HG03196 (cell line): ENCODE measurements around the gene AKIP1.
"Not testable (repeated sequence)": the region's sequence is repeated elsewhere in the genome, so short reads cannot be mapped to it uniquely, and the experiment has no call there.

Experiments
- ATAC-seq: cut with Tn5 transposase; IDR thresholded peaks from one replicate; pipeline ENCODE4 v1.9.1; 2021; ENCODE audit not compliant: unreplicated experiment

Gene AKIP1

DNA sequence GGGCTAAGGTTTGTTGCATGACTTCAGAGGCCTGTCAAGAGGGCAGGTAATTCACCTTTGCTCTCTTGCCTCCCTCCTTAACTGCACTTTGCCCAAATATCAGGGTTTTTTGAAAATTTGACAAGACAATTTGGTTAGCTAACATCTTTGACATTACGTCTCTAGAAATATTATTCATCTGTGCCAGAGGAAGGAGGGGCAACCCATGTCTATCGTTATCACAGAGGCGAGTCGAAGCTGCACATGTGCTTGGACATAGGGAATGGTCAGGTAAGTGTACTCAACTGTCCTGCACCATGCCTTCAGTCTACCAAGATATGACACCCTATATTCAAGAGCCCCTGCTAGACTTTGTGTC is 3.7 kb downstream of the AKIP1 start:
- ATAC-seq = no peak

DNA sequence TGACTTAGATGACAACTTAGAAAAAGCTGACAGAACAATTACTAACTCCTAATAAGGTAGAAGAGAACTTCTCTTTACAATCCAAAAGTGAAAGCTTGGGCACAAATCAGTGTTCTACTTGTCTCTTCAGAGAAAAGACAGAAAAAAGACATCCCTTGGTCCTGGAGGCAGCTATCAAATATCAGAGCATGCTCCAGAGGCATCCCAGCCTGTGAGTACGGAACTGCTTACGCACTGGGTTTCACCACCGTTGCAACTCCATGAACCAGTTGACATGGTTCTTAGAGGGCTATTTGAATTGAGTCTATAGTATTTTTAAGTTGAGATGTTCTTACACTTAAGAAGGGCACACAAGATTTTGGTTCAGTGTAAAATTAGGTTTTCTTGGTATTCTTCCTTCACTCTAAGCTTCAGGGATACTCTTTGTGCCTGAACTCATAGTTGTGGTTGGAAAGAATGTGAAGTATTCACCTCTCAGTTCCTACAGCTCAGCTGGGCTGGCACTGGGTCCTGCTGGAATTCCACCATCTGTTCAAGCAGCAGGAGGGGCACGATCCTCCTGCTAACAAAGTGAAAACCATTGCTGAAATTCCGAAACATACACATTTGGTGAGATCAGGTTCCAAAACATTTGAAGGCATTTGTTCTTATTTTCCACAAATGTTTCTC is 6.3 kb downstream of the AKIP1 start:
- ATAC-seq = no peak

DNA sequence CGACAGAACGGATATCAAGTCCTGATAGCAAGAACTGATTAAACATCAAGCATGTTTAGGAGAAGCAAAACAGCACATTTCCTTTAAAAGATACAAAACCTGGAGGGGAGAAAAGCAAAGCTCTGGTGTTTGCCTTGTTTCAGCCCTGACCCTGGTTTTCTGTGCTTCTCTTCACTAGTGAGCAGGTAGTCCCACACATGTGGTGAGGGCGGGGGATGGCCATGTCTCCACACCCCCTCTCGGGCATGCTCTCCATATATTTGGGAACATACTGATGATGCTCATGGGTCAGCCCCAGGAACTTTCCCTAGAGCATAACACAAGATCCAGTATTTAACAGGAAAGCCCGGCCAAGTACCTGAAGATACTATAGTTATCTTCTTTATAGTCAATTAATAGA is 11.7 kb downstream of the AKIP1 start:
- ATAC-seq = no peak

DNA sequence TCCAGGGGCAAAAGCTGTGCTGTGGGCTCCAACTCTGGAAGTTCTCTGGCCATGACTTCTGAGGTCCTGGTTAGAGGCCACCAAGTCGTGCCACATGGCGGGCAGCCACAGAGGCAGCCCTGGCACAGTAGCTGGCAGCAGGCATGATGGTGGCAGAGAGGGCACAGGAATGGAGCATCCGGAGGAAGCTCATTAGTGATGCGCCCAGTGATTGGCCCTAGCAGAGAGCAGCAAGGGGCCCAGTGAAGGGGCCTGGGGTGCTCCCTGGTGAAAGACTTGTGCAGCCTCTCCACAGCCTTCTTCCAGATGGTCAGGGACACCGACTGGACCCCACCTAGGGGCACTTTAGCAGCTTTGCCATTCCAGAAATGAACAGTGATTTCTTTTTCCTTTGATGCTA is 14.7 kb downstream of the AKIP1 start:
- no peak for ATAC-seq

DNA sequence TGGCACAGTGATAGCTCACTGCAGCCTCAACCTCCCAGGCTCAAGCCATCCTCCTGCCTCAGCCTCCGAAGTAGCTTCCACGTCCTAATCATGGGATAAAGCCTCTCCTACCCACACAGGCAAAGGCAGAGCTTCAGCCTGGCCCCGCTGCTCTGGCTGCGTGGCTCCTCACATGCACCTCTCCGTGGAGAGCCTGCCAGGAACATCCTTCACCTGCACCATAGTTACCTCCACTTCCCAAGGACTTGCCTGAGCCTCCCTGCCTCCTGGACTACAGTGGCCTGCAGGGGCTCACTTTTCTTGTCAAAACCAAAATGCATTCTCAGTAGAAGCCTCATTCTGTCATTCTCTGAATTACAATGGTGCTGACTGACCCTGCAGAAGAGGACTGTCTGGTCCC is 15.2 kb downstream of the AKIP1 start:
- ATAC-seq = no peak

DNA sequence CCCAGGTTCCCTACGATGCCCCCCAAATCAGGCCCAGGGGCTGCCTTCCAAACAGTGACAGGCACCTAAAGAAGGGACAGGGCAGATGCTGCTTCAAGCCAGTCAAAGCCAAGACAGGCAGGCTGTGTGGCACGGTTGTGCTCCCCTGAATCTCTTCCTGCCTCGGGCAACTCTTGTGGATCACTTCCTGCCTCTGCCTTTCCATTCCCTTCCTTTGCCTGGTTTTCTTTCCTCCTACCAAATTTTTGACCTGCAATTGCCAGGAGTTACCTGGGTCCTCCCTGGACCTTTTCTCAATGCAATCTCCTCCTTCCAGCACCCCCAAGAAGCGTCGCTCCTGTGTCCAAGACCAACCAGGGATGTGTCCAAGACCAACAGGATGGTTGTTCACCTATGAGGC is 16.2 kb downstream of the AKIP1 start:
- no peak for ATAC-seq

DNA sequence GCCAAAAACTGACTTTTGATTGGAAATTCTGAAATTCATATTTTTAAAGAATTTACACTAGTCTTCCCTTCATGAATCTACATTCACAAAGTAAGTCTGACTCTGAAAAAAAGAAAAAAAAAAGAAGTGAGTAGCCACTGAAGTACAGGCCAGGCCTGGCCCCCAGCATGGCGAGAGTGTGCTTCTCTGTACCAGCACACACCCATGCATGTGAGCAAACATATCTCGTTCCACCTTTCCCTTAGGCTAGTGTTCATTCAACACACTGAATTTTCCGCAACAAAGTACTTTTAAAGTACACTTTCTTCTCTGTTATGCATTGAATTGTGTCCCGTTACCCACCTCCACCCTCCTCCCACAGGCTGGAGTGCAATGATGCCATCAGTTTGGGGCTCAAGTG is 17.2 kb downstream of the AKIP1 start:
- no peak for ATAC-seq

DNA sequence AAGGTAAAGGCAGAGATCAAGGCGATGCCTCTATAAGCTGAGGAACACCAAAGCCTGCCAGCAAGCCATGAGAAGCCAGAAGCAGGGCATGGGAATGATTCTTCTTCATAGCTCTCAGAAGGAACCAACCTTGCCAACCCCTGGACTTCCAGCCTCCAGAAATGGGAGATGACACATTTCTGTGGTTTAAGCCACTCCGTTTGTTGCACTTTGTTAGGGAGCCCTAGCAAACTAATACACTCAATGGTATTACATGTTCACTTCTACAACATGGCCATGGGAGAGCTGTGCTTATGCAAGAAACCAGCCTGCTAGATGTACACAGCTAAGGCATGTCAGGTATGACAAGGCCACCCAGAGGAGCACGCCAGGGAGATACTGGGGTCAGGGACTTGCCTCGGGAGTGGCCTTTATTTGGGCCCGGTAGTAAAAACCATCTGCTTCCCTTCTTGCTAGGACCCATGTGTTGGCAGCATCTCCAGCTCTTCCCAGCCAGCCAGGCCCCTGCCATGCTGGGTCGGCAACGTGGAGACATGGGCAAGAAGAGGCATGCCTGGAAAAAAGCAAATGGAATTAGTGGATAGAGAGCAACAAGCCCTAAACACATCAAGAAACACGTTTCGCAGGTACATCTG is 18.1 kb downstream of the AKIP1 start:
- ATAC-seq = no peak

DNA sequence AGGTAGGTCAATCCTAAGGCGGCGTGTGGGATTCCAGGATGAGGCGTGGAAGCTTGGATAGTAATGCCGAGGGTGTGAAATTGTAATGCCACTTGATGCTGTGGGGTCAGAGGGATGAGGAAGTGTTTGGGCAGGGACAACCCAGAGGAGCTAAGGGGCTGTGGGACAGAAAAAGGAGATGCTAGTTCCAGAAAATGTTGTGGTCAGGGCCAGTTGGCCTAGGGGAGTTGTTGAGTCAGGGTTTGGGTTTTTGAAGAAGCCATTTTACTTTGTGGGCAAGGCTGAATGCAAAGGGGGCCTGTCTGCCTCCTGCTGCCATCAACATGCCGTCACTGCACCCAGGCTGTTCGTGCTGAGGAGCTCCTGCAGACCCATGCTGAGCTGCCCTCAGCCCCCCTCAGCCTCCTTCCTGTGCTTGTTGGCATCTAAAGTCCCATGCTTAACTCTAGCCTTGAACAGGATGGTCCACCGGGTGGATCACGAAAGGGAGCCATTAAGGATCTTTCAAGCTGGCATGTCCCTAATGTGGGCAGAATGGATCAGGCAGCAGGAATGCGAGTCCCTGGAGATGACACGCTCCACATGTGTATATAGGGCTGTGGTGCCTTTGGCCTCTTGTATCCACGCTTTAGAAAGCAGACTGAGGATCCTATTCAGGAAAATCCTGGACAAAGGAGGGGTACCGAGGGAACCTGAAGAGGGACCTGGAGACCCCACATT is 19.6 kb downstream of the AKIP1 start:
- ATAC-seq = no peak

DNA sequence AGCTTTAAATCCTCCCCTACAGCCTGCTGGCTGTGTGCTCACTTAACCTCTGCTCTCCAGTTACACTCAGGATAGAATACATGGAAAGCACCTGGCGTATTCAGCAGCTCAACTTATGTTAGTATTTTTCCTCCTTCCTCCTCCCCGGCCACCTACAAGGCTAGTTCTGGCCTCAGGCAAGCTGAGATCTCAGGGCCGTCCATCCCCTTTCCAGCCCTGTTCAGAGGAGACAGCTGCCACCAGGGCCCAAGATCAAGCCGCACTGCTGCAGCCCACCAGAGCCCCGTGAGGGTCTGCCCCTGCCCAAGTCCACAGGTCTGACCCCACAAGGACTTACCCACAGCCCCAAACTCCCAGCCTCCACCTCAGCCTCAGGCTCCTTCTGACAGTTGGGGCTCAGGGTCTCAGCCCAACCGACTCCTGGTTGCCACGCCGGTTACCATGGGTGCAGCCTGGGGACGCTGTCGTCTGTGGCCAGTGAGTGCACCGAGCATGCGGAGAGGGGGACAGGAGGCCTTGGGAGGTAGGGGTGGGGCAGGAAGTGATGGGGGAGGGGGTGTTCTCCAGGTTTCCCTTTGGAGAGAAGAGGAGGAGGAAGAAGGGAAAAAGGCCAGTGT is 21.7 kb downstream of the AKIP1 start, which contains the start of gene C11orf16:
Gene C11orf16, minus strand, starts transcription at position 384 of the 617 bp plus-strand sequence. CDS start 639 bp downstream, outside the sequence.
- ATAC-seq = no peak

DNA sequence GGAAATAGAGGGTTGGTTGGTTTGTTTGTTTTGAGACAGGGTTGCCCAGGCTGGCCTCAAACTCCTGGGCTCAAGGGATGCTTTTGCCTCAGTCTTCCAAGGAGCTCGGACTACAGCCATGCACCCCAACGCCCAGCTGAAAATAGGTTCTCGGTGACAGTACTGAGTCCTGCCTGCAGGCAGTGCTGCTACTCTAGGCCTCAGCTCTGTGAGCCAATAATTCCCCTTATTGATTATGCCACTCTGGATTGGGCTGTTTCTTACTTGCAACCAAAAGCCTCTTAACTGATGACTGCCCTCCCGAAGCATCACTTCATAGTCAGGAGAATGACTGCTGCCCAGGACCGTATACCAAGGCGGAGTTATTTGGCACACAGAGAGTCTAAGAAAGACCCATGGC is 22.9 kb downstream of the AKIP1 start:
- no peak for ATAC-seq

DNA sequence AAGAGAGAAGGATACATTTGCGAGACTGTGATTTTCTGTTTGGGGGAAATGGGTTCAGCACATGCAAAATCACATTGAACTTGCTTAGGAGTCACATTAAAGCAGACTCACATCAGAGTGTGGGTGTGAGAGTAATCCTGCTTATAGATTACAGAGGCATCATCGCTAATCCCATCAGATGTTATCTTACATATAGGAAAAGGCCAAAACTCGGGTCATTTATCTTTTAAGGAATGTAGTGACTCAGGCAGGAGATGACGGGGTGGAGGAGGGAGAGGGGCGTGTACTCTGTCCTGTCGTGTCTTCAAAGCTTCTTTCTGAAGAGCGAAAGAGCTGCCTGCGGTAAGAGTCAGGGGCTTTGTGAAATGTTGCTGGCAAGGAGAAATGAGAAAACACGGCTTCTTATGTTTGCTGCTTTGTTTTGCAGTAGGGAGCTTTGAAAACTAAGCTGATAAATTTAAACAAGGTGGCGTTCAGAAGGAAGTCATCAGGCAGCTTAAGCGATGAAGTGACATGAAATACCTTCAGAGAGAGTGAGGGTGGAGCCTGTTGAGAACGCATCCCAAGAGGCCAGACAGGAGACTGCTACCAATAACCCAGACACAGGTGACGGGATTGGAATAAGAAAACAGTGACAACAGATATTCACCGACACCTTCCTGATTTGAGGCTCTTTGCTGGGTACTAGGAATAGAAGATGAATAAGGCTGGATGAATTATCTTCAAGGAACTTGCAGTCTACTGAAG is 23.9 kb downstream of the AKIP1 start:
- no peak for ATAC-seq

DNA sequence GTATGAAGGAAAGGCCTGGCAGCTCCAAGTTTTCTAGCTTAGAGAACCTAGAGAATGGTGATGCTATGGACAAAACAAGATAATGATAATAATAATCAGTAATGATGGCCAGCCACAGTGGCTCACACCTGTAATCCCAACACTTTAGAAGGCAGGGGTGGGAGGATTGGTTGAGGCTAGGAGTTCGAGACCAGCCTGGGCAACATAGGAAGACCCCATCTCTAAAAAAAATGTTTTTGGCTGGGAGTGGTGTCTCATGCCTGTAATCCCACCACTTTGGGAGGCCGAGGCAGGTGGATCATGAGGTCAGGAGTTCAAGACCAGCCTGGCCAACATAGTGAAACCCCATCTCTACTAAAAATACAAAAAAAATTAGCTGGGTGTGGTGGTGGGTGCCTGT is 24.8 kb downstream of the AKIP1 start:
- not testable (repeated sequence) for ATAC-seq

DNA sequence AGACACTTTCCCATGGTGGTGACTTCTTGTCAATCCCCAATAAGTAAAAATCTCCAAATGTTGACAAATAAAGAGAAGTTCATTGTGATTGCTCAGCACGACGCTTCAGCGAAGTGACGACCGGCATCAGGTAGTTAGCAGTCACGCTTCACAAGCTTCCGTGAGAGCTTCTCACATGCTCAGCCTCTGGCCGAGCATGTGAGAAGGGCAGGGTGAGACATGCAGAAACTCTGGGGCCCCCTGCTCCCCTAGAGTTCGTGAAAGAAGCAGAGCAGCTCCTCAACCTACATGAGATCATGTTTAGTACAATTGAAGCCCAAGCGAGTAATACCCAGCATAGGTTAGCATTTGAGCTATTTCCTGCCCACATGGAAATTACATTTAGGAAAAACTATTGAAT is 26.2 kb downstream of the AKIP1 start:
- no peak for ATAC-seq

DNA sequence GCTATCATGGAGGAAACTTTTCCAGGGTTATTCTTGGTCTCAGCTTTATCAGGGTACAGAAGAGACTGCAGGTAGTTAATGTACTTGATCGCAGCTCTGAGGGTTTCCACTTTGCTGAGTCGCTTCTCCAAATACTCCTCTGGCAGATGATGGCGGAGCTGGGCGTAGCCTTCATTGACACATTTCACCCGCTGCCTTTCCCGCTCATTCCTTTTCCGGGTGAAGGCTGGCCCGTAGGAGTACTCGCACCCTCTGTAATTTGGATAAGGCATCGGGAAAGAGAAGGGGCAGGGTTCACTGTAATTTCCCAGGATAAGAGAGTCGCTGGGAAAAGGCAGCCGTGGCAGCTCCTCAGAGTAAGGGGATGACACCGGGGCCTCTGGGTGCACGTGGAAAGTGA is 26.7 kb downstream of the AKIP1 start:
- no peak for ATAC-seq

DNA sequence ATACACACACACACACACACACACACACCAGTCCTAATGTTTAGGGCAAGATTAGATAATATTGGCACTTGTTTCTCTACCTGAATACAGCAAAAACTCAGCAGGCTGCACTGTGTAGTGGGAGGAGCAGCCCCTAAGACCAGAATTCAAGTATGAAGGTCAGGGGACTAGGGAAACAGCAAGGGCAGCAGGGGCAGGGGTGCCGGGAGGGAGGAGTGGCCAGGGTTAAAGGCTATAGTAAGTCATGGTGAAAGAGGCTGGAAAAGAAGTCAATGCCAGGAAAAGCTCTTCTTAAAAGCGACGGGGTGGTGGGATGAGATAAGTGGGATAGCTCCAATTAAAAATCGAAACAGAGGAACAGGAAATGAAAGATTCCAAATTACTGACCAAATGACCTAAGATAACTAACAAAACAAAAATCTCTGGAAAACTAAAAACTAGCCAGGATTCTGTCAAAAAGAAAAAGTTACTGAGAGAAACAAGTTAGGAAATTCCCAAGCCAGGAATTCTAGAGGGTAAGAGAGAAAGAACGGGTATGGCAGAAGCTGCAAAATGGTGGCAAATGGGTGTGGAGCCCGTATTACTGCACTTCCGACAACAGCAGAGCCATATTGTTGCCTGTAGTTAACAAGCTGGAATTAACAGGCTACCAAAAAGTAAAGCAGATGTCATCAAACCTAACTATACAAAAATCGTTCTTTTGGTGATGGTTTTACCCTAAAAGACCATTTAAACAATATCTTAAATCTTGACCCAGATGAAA is 30.5 kb downstream of the AKIP1 start:
- ATAC-seq = no peak

DNA sequence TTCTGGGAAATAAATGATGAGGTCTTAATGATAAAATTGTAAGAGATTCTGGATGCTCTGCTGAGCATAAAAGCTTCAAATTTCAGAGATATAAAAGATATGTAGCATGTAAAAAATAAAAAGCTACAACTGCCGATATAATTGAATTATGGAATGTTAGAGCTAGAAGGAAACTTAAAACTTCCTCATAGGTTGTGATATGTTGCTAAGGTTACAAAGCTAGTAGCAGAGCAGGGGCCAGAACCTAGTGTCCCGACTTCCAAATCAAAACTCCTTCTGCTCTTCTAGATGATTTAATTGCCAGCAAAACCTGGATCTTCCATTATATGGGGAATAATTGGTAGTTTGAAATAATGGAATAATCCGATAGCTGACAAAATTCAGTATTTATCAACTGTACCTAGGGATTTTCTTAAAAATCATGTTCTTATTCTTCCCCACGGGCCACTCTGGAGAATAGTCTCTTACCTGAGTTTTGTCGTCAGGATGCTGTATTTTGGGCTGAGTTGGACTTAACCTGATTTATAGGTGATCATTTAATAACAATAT is 31.6 kb downstream of the AKIP1 start, which contains the start of gene ASCL3:
Gene ASCL3, minus strand, starts transcription at position 499 of the 549 bp plus-strand sequence. CDS start 4,855 bp downstream, outside the sequence.
- no peak for ATAC-seq

DNA sequence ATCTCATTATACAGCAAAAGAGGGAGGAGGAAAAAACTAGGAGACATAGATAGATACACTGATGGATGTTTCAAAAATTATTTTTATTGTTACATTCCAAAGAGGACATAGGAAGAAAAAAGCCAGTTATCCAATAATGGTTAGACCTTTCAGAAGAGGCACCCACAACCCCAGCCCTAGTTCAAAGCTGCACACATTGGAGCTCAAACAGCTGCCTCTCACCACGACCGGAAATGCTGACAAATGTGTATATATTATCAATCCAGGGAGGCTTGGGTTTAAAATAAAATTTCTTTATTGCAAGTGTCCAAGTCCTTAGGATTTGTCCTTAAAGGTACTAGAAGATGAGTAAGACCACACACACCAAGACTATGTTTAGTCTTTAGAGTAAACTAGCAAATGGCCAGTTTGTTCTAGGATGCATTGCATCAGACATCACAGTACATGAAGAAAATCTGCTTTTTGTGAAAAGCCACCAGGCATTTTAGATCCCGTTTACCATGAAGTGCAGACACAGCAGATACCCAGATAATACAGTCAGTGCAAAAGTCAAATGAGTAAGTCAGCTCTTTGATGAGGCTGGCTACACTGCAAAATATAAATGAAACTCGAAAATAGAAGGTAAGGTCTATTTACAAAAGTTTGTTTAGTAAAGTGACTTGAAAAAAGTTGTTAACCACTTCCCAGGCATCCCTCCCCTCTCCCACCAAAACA is 36.4 kb downstream of the AKIP1 start:
- no peak for ATAC-seq

DNA sequence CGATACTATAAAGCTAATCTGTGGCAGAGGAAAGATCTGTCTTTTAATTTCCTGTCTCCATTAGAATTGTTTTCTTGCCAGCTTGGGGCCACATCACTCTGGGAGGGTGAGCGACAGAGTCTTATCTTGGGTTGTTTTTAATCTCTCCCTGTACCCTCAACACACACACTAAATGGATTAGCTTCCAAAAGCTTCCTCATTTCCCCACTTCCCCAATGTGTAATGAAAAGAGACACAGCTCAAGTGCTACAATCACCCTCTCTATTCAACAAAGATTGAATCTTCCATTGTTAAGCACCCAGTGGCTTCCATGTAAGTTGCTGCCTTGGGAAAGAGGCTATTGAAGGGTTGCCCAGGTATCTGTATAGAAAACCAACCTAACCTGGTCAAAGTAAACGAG is 37.9 kb downstream of the AKIP1 start:
- ATAC-seq = no peak
